ENCODE results near the gene FAM180A. TPM values are rescaled to one million over a fixed set of nuclear protein-coding genes. Genes with fewer than 3 reads are reported as not detected.

Gene FAM180A
- total RNA-seq (2014; rRNA removed; shearing (Covaris generic)) = 0.18 TPM in 1 of 2 replicates, not detected in the other

- Histone ChIP-seq H3K4me1 (replicated peaks) (peaks cover 31% of the 10 kb centered on the region), H3K27ac (no peak within 1 kb of the TSS), H3K4me3 (no peak within 1 kb of the TSS), H3K27me3 (replicated peaks) (no peaks in the 10 kb centered on the region), H3K9me3 (replicated peaks) (no peaks in the 10 kb centered on the region), H3K36me3 (no peaks in the 10 kb centered on the region)
- DNase-seq (ENCODE audit: low read depth in 1 of 2, low spot score in 2 of 2) = no peak
Observed at GRCh38 chr7:135748770-135749169, at the start of gene FAM180A. Gene FAM180A, minus strand, starts transcription at chr7:135748813. Its CDS starts 233 bp downstream, at chr7:135748580.

GRCh38 chr7:135798095-135798494 is 49.5 kb upstream of the FAM180A start:
- Histone ChIP-seq H3K27ac (no peak overlapping the region), H3K9me3 (replicated peaks) (no peaks in the 10 kb centered on the region), H3K4me1 (replicated peaks) (peaks cover 10% of the 10 kb centered on the region; the same call in 1 of the 2 replicates), H3K27me3 (replicated peaks) (no peaks in the 10 kb centered on the region), H3K36me3 (no peaks in the 10 kb centered on the region), H3K4me3 (no peak overlapping the region)
- DNase-seq (ENCODE audit: low read depth in 1 of 2, low spot score in 2 of 2) = no peak

DNA sequence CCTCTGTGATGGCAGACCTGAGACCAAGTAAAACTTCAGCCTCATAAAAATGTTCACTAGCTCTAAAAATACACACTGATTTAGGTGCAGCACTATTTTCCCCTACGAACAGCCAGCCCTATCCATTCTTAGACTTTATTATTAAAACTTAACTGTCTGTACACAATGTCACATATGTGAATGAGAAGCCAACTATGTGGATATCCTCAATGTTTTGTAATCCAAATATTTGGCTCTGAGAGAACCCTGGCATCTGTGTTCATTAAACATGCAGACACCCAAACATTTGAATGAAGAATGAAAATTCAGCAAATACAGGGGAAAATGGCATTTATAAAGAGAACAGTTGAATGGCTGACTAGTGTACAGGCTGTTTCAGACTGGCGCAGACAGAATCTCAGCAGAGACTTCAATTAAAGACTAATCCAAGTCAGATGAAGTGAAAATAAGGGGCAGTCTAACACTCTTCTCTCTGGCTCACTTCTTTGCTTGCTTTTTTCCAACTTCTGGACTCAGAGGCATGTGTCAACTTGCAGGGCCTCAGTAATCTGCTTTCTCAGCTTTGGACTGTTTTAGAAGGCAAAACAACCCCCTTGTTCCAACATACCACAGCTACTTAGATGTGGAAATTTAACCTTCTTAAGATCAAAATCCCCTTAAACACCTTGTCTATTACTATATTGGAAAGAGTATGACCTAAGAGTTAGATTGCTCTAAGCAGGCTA is 47.4 kb upstream of the FAM180A start:
- Histone ChIP-seq H3K27me3 (replicated peaks) (no peaks in the 10 kb centered on the region), H3K36me3 (no peaks in the 10 kb centered on the region), H3K4me1 (replicated peaks) (peaks cover 7% of the 10 kb centered on the region; the same call in 1 of the 2 replicates), H3K4me3 (no peak overlapping the region), H3K27ac (no peak overlapping the region), H3K9me3 (replicated peaks) (no peaks in the 10 kb centered on the region)
- DNase-seq (ENCODE audit: low read depth in 1 of 2, low spot score in 2 of 2) = no peak

GRCh38 chr7:135793841-135794240 is 45.2 kb upstream of the FAM180A start:
- no peaks in the 10 kb centered on the region for H3K27me3 ChIP-seq (replicated peaks)
- H3K27ac ChIP-seq = no peak overlapping the region
- no peaks in the 10 kb centered on the region for H3K9me3 ChIP-seq (replicated peaks)
- H3K36me3 ChIP-seq = no peaks in the 10 kb centered on the region
- H3K4me3 ChIP-seq = no peak overlapping the region
- peaks cover 5% of the 10 kb centered on the region; the same call in 1 of the 2 replicates for H3K4me1 ChIP-seq (replicated peaks)
- no peak for DNase-seq (ENCODE audit: low read depth in 1 of 2, low spot score in 2 of 2)

DNA sequence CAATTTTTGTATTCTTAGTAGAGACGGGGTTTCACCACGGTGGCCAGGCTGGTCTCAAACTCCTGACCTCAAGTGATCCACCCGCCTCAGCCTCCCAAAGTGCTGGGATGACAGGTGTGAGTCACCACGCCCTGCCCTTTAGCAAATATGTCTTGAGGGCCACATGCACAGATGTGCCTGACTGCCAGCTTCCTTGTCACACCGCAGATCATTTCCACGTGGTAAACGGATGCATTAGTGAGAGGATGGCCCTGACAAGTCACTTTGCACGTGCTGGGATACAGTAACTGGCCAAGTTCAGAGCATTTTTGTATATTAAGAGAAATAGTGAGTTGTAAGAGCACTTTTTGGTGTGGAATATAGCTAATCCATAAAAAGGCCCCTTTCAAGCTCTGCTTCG is 44.3 kb upstream of the FAM180A start:
- Histone ChIP-seq H3K4me1 (replicated peaks) (peaks cover 5% of the 10 kb centered on the region; the same call in 1 of the 2 replicates), H3K4me3 (no peak overlapping the region), H3K36me3 (no peaks in the 10 kb centered on the region), H3K27ac (no peak overlapping the region), H3K27me3 (replicated peaks) (no peaks in the 10 kb centered on the region), H3K9me3 (replicated peaks) (no peaks in the 10 kb centered on the region)
- no peak for DNase-seq (ENCODE audit: low read depth in 1 of 2, low spot score in 2 of 2)

GRCh38 chr7:135792363-135792668 is 43.7 kb upstream of the FAM180A start:
- Histone ChIP-seq H3K36me3 (no peaks in the 10 kb centered on the region), H3K4me3 (no peak overlapping the region), H3K27me3 (replicated peaks) (no peaks in the 10 kb centered on the region), H3K9me3 (replicated peaks) (no peaks in the 10 kb centered on the region), H3K27ac (no peak overlapping the region), H3K4me1 (replicated peaks) (peaks cover 5% of the 10 kb centered on the region; the same call in 1 of the 2 replicates)
- no peak for DNase-seq (ENCODE audit: low read depth in 1 of 2, low spot score in 2 of 2)

GRCh38 chr7:135791543-135792362 is 43.1 kb upstream of the FAM180A start:
- no peak overlapping the region for H3K4me3 ChIP-seq
- H3K4me1 ChIP-seq (replicated peaks) = peaks cover 2% of the 10 kb centered on the region; the same call in 1 of the 2 replicates
- no peak overlapping the region for H3K27ac ChIP-seq
- no peaks in the 10 kb centered on the region for H3K27me3 ChIP-seq (replicated peaks)
- H3K36me3 ChIP-seq = no peaks in the 10 kb centered on the region
- no peak for DNase-seq (ENCODE audit: low read depth in 1 of 2, low spot score in 2 of 2)
- H3K9me3 ChIP-seq (replicated peaks) = no peaks in the 10 kb centered on the region

DNA sequence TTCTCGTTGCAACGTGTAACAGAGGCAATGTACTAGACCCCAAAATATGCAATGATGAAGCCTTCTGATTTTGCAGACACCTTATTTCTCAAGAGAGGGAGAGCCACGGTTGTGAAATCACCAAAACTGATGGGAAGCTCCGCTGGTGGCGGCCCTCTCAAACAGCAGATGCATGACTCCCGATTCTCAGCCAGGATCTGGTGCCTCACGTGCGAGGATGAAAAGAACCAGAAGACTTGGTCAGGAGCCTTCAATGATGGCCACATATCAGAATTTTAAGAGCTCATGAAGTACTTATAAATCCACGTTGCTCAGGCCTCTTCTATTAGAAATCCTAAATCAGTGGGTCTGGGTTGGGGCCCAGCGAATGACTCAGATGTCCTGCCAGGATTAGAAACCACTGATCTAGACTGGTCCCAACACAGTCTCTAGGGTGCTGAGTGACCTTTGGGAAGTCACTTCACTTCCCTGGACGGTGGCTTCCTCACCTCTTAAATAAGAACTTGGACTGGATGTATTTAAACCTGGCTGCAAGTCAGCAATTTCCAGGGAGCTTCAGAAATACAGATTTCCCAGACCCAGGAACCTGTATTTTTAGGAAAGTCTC is 41.9 kb upstream of the FAM180A start:
- H3K36me3 ChIP-seq = no peaks in the 10 kb centered on the region
- no peak for DNase-seq (ENCODE audit: low read depth in 1 of 2, low spot score in 2 of 2)
- H3K9me3 ChIP-seq (replicated peaks) = no peaks in the 10 kb centered on the region
- H3K27me3 ChIP-seq (replicated peaks) = no peaks in the 10 kb centered on the region
- no peak overlapping the region for H3K4me3 ChIP-seq
- no peaks in the 10 kb centered on the region for H3K4me1 ChIP-seq (replicated peaks)
- no peak overlapping the region for H3K27ac ChIP-seq

GRCh38 chr7:135789956-135790355 is 41.3 kb upstream of the FAM180A start:
- Histone ChIP-seq H3K36me3 (no peaks in the 10 kb centered on the region), H3K9me3 (replicated peaks) (no peaks in the 10 kb centered on the region), H3K27ac (no peak overlapping the region), H3K4me3 (no peak overlapping the region), H3K4me1 (replicated peaks) (no peaks in the 10 kb centered on the region), H3K27me3 (replicated peaks) (no peaks in the 10 kb centered on the region)
- no peak for DNase-seq (ENCODE audit: low read depth in 1 of 2, low spot score in 2 of 2)

- Histone ChIP-seq H3K27ac (no peak overlapping the region), H3K4me3 (no peak overlapping the region), H3K27me3 (replicated peaks) (no peaks in the 10 kb centered on the region), H3K9me3 (replicated peaks) (no peaks in the 10 kb centered on the region), H3K4me1 (replicated peaks) (no peaks in the 10 kb centered on the region), H3K36me3 (no peaks in the 10 kb centered on the region)
- no peak for DNase-seq (ENCODE audit: low read depth in 1 of 2, low spot score in 2 of 2)
Observed at GRCh38 chr7:135789431-135789830, 40.8 kb upstream of the FAM180A start.

- Histone ChIP-seq H3K27me3 (replicated peaks) (no peaks in the 10 kb centered on the region), H3K9me3 (replicated peaks) (no peaks in the 10 kb centered on the region), H3K4me1 (replicated peaks) (no peaks in the 10 kb centered on the region), H3K36me3 (no peaks in the 10 kb centered on the region), H3K4me3 (no peak overlapping the region), H3K27ac (no peak overlapping the region)
- no peak for DNase-seq (ENCODE audit: low read depth in 1 of 2, low spot score in 2 of 2)
Observed at GRCh38 chr7:135786911-135787310, 38.3 kb upstream of the FAM180A start.

DNA sequence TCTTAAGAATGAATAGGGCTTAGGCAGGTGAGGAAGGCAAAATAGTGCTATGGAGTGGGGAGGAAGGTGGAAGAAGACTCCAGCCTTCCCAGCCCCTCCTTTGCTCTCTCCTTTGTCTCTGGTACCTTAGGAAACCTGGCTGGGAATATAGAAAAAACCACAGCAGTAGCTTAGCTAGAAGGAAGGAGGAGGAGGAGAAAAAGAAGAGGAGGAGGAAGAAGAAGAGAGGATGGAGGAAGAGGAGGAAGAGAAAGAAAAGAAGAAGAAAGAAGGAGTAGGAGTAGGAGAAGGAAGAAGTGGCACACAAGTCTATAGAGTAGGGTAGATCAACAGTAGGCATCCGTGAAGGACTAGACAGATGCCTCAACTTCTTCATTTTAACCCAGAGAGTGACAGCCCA is 36.5 kb upstream of the FAM180A start:
- Histone ChIP-seq H3K27ac (no peak overlapping the region), H3K36me3 (no peaks in the 10 kb centered on the region), H3K4me3 (no peak overlapping the region), H3K9me3 (replicated peaks) (no peaks in the 10 kb centered on the region), H3K27me3 (replicated peaks) (no peaks in the 10 kb centered on the region), H3K4me1 (replicated peaks) (no peaks in the 10 kb centered on the region)
- DNase-seq (ENCODE audit: low read depth in 1 of 2, low spot score in 2 of 2) = no peak

DNA sequence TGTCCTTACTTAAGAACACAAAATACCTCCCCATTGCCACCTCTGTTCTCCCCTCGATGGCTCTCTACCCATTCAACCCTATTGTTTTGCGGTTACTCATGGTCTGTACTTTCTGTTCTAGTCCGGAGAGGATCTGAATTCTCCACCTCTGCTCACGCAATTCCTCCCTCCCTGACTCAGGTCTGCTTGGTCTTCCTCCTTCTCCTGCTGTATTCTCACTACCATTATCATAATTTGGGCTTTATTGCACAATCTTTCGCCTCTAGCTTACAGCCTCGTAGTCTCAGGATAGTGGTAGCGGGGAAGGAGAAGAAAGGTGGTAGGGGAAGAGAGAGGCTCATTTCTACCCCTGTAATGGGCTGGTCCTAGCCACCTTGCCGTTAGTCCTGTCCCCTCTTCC is 35.4 kb upstream of the FAM180A start:
- Histone ChIP-seq H3K27me3 (replicated peaks) (no peaks in the 10 kb centered on the region), H3K4me3 (no peak overlapping the region), H3K9me3 (replicated peaks) (no peaks in the 10 kb centered on the region), H3K4me1 (replicated peaks) (no peaks in the 10 kb centered on the region), H3K27ac (no peak overlapping the region), H3K36me3 (no peaks in the 10 kb centered on the region)
- DNase-seq (ENCODE audit: low read depth in 1 of 2, low spot score in 2 of 2) = no peak

GRCh38 chr7:135782801-135783200 is 34.2 kb upstream of the FAM180A start:
- H3K36me3 ChIP-seq = no peaks in the 10 kb centered on the region
- no peaks in the 10 kb centered on the region for H3K27me3 ChIP-seq (replicated peaks)
- no peak overlapping the region for H3K4me3 ChIP-seq
- DNase-seq (ENCODE audit: low read depth in 1 of 2, low spot score in 2 of 2) = no peak
- H3K4me1 ChIP-seq (replicated peaks) = no peaks in the 10 kb centered on the region
- no peak overlapping the region for H3K27ac ChIP-seq
- H3K9me3 ChIP-seq (replicated peaks) = peaks cover 4% of the 10 kb centered on the region; the same call in 1 of the 2 replicates

All from SJSA1 (cell line).